ENCODE measurements around the gene GUCY1A1. TPM values are rescaled to one million over a fixed set of nuclear protein-coding genes. Genes with fewer than 3 reads are reported as not detected.
A peak's percentile ranks its signal among the peaks of the same experiment; 100 is the strongest.

Gene GUCY1A1
- total RNA-seq, 1 experiment from 2014 or later, result not detected

GRCh38 chr4:155741546-155741945 is 74.9 kb downstream of the GUCY1A1 start:
- no peak for DNase-seq (ENCODE audit: low read depth)

- DNase-seq (ENCODE audit: low read depth), result peak; percentile 7
Observed at GRCh38 chr4:155742310-155743015, 75.8 kb downstream of the GUCY1A1 start.

DNA sequence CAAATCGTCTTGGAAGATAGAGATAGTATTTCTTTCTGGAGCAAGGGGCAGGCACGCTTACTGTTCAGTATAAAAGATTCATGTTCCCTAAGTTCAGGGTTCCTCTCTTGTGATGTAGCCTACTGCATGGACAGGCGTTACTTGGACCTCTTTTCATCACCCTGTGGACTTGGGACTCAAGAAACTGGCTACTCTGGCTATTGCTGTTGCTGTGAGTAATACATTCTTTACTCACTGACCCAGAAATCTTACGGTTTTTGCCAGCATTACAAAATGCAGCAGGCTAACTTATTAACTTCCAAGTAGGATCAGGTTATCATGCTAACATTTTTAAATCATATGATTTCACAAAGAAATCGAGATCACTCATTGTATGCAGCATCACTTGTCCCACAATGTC is 79.3 kb downstream of the GUCY1A1 start:
- peak; percentile 19 for DNase-seq (ENCODE audit: low read depth)

GRCh38 chr4:155748039-155748438 is 81.4 kb downstream of the GUCY1A1 start:
- no peak for DNase-seq (ENCODE audit: low read depth)

DNA sequence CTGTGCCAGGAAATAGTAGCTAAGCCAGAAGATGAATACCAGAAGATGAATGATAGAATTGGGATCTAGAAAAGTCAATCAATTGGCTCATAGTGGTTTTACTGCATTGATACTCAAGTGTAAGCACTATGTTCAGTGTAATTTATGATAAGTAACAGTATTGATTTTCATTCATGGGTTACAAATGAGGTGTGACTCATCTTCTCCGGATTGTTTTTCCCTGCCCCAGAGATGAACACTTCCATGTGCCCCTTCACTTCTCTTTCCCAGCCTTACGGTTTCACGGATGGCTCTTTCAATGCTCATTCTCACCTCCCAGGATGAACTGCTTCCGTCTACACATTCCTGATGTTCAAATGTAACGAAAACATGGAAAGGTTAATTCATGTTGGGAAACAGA is 82.4 kb downstream of the GUCY1A1 start:
- no peak for DNase-seq (ENCODE audit: low read depth)

- no peak for DNase-seq (ENCODE audit: low read depth)
Observed at GRCh38 chr4:155751569-155751968, 84.9 kb downstream of the GUCY1A1 start.

- DNase-seq (ENCODE audit: low read depth), result no peak
Observed at GRCh38 chr4:155757745-155758265, 91.2 kb downstream of the GUCY1A1 start.

DNA sequence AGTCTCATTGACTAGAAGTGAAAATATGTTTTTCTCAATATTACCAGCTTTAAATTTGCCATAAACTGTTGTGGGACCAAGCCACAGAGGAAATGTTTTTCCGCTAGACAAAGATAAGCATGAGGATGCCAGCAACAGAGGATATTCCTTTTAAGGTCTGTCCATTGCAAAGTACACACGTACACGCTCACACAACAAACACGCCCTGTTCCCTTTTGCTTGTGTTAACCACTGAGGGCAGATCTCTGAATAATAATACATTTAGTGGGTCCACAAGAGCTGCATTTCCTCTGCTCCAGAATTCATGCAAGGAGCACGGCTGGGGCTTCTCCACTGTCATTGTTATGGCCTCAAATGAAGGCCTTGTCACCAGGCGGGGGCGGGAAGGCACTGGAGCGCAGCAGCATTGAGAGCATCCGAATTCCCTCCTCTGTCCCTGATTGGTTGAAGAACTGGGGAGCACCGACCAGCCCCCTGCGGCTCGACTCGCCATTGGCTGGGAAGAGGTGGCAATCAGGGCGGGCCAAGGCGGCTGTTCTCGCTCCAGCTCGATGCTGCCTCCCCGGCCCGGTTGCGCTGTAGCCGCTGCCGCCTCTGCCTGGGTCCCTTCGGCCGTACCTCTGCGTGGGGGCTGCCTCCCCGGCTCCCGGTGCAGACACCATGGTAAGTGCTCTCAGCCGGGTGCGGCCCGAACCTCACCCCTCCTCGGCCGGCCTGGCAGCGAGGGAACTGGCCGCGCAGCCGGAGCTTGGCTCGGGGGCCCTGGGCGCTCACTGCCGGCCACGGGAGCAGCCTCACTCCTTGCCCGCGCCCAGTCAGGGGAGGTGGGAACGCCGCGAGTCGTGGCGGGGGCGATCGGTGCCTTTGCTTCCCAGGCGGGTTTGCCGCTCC is 92.1 kb downstream of the GUCY1A1 start, which contains the start of gene GUCY1B1:
TSS of gene GUCY1B1 (plus strand) at position 541 of the 891 bp plus-strand sequence. CDS start at position 661, 120 bp downstream.
- DNase-seq (ENCODE audit: low read depth), result peak; percentile 89

- peak; percentile 8 for DNase-seq (ENCODE audit: low read depth)
Observed at GRCh38 chr4:155759372-155760252, 93.0 kb downstream of the GUCY1A1 start.

DNA sequence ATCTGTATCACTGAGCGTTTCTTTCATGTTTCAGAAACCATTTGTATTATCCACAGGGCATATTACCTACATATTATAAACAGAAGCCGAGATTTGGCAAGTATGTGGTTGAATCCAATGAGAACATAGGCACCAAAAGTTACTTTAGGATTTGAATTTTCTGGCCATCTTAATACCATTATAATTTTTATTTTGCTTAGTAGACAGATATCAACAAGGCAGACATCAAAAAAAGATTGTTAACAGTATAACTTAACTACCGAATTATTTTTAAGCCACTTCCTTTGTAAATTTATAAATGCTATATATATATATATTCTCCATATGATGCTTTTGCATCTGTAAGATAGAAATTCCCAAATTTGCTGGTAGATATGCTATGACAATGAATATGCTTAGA is 94.4 kb downstream of the GUCY1A1 start:
- DNase-seq (ENCODE audit: low read depth), result no peak

- no peak for DNase-seq (ENCODE audit: low read depth)
Observed at GRCh38 chr4:155761916-155762315, 95.3 kb downstream of the GUCY1A1 start.

GRCh38 chr4:155762334-155762733 is 95.7 kb downstream of the GUCY1A1 start:
- DNase-seq (ENCODE audit: low read depth), result no peak

- no peak for DNase-seq (ENCODE audit: low read depth)
Observed at GRCh38 chr4:155763551-155763950, 96.9 kb downstream of the GUCY1A1 start.

GRCh38 chr4:155765149-155765548 is 98.5 kb downstream of the GUCY1A1 start:
- no peak for DNase-seq (ENCODE audit: low read depth)

GRCh38 chr4:155766622-155767021 is 100.0 kb downstream of the GUCY1A1 start:
- no peak for DNase-seq (ENCODE audit: low read depth)

- no peak for DNase-seq (ENCODE audit: low read depth)
Observed at GRCh38 chr4:155768370-155768769, 101.7 kb downstream of the GUCY1A1 start.

DNA sequence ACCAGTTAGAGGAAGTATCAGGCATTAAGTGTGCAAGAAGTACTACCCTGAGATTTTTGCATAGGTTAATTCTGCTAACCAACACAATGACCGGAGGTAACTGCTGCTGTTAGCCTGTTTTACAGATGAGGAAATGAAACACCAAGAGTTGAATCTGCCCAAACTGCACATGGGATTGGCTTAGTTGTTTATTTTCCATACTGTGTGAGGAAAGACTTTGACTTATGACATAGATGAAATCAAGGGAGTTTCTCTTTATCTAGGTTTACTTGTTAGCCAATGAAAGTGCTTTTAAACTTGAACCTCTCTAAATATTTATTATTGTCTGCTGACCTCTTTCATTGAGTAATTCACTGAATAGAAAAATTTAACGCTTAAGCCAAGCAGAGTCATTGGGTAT is 102.4 kb downstream of the GUCY1A1 start:
- DNase-seq (ENCODE audit: low read depth), result no peak

GRCh38 chr4:155772459-155773195 is 106.0 kb downstream of the GUCY1A1 start:
- DNase-seq (ENCODE audit: low read depth), result no peak

DNA sequence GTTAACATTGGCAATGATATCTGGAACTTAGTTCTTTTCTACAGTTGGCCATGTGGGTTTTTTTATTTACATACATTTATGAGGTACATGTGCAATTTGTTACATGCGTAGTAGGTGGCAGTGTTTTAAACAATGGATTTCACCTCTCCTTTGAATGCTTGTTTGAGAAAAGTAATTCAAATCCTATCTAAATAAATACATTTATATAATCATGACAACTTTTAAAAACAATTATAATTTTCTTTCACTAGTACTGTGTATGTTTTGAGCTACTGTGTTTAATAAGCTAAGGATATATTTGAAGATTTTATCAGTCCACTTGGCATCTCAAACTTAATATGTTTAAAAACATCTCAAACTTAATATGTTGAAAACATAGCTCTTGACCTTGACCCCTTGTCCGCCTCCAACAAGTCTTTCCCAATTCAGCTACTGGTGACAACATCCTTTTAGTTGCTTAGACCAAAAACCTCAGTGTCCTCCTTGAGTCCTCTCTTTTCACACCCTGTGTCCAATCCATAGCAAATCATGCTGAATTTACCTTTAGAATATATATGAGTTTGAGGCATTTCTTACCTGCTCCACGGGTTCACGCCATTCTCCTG is 106.7 kb downstream of the GUCY1A1 start:
- DNase-seq (ENCODE audit: low read depth), result no peak

GRCh38 chr4:155774033-155774432 is 107.4 kb downstream of the GUCY1A1 start:
- no peak for DNase-seq (ENCODE audit: low read depth)

Data from LHCN-M2 (cell line).